ENCODE results near the gene TRMT1.
A peak's percentile ranks its signal among the peaks of the same experiment; 100 is the strongest.

DNA sequence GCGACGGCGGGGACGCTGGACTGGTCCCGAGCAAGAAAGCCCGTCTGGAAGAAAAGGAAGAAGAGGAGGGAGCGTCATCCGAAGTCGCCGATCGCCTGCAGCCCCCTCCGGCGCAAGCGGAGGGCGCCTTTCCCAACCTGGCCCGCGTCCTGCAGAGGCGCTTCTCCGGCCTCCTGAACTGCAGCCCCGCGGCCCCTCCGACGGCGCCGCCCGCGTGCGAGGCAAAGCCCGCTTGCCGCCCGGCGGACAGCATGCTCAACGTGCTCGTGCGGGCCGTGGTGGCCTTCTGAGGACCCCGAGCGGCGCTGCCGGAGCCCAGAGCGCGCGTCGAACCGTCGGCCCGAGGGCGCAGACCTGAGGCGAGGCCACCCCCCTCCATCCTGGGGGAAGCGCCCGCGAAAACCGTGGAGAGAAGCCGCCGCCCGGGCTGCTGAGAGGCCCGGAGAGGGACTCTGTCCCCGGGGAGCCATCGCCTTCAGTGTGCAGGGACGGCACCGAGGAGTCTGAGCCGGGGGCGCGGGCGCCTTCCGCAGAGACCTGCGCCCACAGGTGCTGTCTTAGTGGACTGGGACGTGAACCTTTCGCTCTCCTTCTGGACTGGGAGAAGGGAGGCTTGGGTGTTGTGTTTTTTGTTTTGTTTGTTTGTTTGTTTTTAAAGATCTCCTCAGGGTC lies 37.2 kb upstream of the TRMT1 start:
- peak; percentile 41 for TF ChIP-seq CTCF (conservative IDR thresholded peaks at IDR 0.05; ENCODE audit: low read length)
- TF ChIP-seq EZH2phosphoT487 (IDR thresholded peaks at IDR 0.05; ENCODE audit: borderline replicate concordance), result no peak
